ENCODE measurements around the gene PEX12.
A peak's percentile ranks its signal among the peaks of the same experiment; 100 is the strongest.
"Not testable (repeated sequence)": the region's sequence is repeated elsewhere in the genome, so short reads cannot be mapped to it uniquely, and the experiment has no call there.

PEX12 gene

GRCh38 chr17:35584061-35584460 is 5.7 kb upstream of the PEX12 start:
- no peaks in the 10 kb centered on the region; the same call in 1 of the 2 replicates for H3K4me1 ChIP-seq (ENCODE audit: control insufficient read depth, insufficient read depth, low read length)
- H3K27me3 ChIP-seq (ENCODE audit: control insufficient read depth, insufficient read depth, low read length), result no peaks in the 10 kb centered on the region
- no peaks in the 10 kb centered on the region for H3K9me3 ChIP-seq (ENCODE audit: control insufficient read depth, insufficient read depth, low read length)
- H3K4me3 ChIP-seq (ENCODE audit: low read length), result no peak overlapping the region
- no CpG with 5 or more reads among the region's 1 CpG for WGBS (ENCODE audit: insufficient coverage, insufficient read length)
- no peaks in the 10 kb centered on the region for H3K36me3 ChIP-seq (ENCODE audit: control insufficient read depth, insufficient read depth, low read length)
- no peak overlapping the region for H3K27ac ChIP-seq (ENCODE audit: low read length)
- no peak for DNase-seq (ENCODE audit: low read depth, low spot score)

GRCh38 chr17:35578929-35579432 is 610 bp upstream of the PEX12 start:
- DNase-seq (ENCODE audit: low read depth, low spot score), result no peak
- H3K27me3 ChIP-seq (ENCODE audit: control insufficient read depth, insufficient read depth, low read length), result no peaks in the 10 kb centered on the region
- H3K36me3 ChIP-seq (ENCODE audit: control insufficient read depth, insufficient read depth, low read length), result no peaks in the 10 kb centered on the region; the same call in 1 of the 2 replicates
- no peak overlapping the region for H3K27ac ChIP-seq (ENCODE audit: low read length)
- H3K9me3 ChIP-seq (ENCODE audit: control insufficient read depth, insufficient read depth, low read length), result no peaks in the 10 kb centered on the region
- no CpG with 5 or more reads among the region's 11 CpGs for WGBS (ENCODE audit: insufficient coverage, insufficient read length)
- H3K4me1 ChIP-seq (ENCODE audit: control insufficient read depth, insufficient read depth, low read length), result no peaks in the 10 kb centered on the region
- peak overlapping the region; percentile 94; the same call in 1 of the 2 replicates for H3K4me3 ChIP-seq (ENCODE audit: low read length)

DNA sequence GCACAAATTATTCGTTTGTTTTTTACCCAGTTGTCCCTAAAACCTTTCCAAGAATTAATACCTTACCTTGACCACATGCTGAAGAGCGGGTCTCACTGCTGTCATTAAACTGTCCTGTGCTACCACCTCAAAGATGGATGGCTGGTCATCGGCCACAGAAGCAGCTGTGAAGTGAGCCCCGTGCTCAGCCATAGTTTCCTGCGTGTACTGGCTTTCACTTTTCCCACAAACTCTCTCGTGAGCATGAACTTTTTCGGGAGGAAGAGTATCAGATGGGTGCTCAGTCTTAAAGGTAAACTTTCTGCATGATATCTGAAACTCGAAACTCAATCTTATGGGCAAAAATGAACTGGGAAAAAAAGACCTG is 558 bp downstream of the PEX12 start:
- no peaks in the 10 kb centered on the region for H3K27me3 ChIP-seq (ENCODE audit: control insufficient read depth, insufficient read depth, low read length)
- H3K27ac ChIP-seq (ENCODE audit: low read length), result no peak overlapping the region
- peak overlapping the region; percentile 94; the same call in 1 of the 2 replicates for H3K4me3 ChIP-seq (ENCODE audit: low read length)
- H3K36me3 ChIP-seq (ENCODE audit: control insufficient read depth, insufficient read depth, low read length), result no peaks in the 10 kb centered on the region; the same call in 1 of the 2 replicates
- no peaks in the 10 kb centered on the region for H3K4me1 ChIP-seq (ENCODE audit: control insufficient read depth, insufficient read depth, low read length)
- no peak for DNase-seq (ENCODE audit: low read depth, low spot score)
- WGBS (ENCODE audit: insufficient coverage, insufficient read length), result no CpG with 5 or more reads among the region's 8 CpGs
- no peaks in the 10 kb centered on the region for H3K9me3 ChIP-seq (ENCODE audit: control insufficient read depth, insufficient read depth, low read length)

- DNase-seq (ENCODE audit: low read depth, low spot score), result no peak
- H3K4me3 ChIP-seq (ENCODE audit: low read length), result no peak overlapping the region
- WGBS (ENCODE audit: insufficient coverage, insufficient read length), result no CpG with 5 or more reads among the region's 3 CpGs
- H3K27ac ChIP-seq (ENCODE audit: low read length), result no peak overlapping the region
- H3K36me3 ChIP-seq (ENCODE audit: control insufficient read depth, insufficient read depth, low read length), result no peaks in the 10 kb centered on the region; the same call in 1 of the 2 replicates
- H3K4me1 ChIP-seq (ENCODE audit: control insufficient read depth, insufficient read depth, low read length), result no peaks in the 10 kb centered on the region
- H3K9me3 ChIP-seq (ENCODE audit: control insufficient read depth, insufficient read depth, low read length), result no peaks in the 10 kb centered on the region
- no peaks in the 10 kb centered on the region for H3K27me3 ChIP-seq (ENCODE audit: control insufficient read depth, insufficient read depth, low read length)
Observed at GRCh38 chr17:35575759-35576158, 2.6 kb downstream of the PEX12 start.

- H3K27ac ChIP-seq (ENCODE audit: low read length), result no peak overlapping the region
- H3K4me3 ChIP-seq (ENCODE audit: low read length), result no peak overlapping the region
- no CpG with 5 or more reads among the region's 2 CpGs for WGBS (ENCODE audit: insufficient coverage, insufficient read length)
- H3K27me3 ChIP-seq (ENCODE audit: control insufficient read depth, insufficient read depth, low read length), result no peaks in the 10 kb centered on the region
- no peak for DNase-seq (ENCODE audit: low read depth, low spot score)
- H3K4me1 ChIP-seq (ENCODE audit: control insufficient read depth, insufficient read depth, low read length), result no peaks in the 10 kb centered on the region
- no peaks in the 10 kb centered on the region for H3K36me3 ChIP-seq (ENCODE audit: control insufficient read depth, insufficient read depth, low read length)
- no peaks in the 10 kb centered on the region for H3K9me3 ChIP-seq (ENCODE audit: control insufficient read depth, insufficient read depth, low read length)
Observed at GRCh38 chr17:35569405-35569804, 9.0 kb downstream of the PEX12 start.

GRCh38 chr17:35568561-35568960 is 9.8 kb downstream of the PEX12 start:
- DNase-seq (ENCODE audit: low read depth, low spot score), result no peak
- Histone ChIP-seq H3K9me3 (ENCODE audit: control insufficient read depth, insufficient read depth, low read length) (no peaks in the 10 kb centered on the region), H3K36me3 (ENCODE audit: control insufficient read depth, insufficient read depth, low read length) (no peaks in the 10 kb centered on the region), H3K27me3 (ENCODE audit: control insufficient read depth, insufficient read depth, low read length) (no peaks in the 10 kb centered on the region), H3K4me1 (ENCODE audit: control insufficient read depth, insufficient read depth, low read length) (no peaks in the 10 kb centered on the region), H3K27ac (ENCODE audit: low read length) (no peak overlapping the region), H3K4me3 (ENCODE audit: low read length) (peak overlapping the region; percentile 84; the same call in 1 of the 2 replicates)
- WGBS (ENCODE audit: insufficient coverage, insufficient read length), result 100% methylated on average over 1 of the region's 15 CpGs

- Histone ChIP-seq H3K4me1 (ENCODE audit: control insufficient read depth, insufficient read depth, low read length) (no peaks in the 10 kb centered on the region), H3K36me3 (ENCODE audit: control insufficient read depth, insufficient read depth, low read length) (no peaks in the 10 kb centered on the region), H3K4me3 (ENCODE audit: low read length) (no peak overlapping the region; the same call in 1 of the 2 replicates), H3K27me3 (ENCODE audit: control insufficient read depth, insufficient read depth, low read length) (no peaks in the 10 kb centered on the region), H3K27ac (ENCODE audit: low read length) (no peak overlapping the region), H3K9me3 (ENCODE audit: control insufficient read depth, insufficient read depth, low read length) (no peaks in the 10 kb centered on the region)
- 100% methylated on average over 1 of the region's 11 CpGs for WGBS (ENCODE audit: insufficient coverage, insufficient read length)
- no peak for DNase-seq (ENCODE audit: low read depth, low spot score)
Observed at GRCh38 chr17:35566968-35567367, 11.4 kb downstream of the PEX12 start.

DNA sequence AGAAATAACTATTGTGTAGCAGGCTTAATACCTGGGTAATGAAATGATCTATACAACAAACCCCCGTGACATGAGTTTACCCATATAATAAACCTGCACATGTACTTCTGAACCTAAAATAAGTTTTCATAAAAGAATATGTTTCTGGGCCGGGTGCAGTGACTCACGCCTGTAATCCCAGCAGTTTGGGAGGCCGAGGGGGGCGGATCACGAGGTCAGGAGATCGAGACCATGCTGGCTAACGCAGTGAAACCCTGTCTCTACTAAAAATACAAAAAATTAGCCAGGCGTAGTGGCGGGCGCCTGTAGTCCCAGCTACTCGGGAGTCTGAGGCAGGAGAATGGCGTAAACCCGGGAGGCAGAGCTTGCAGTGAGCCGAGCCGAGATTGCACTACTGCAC is 15.2 kb downstream of the PEX12 start:
- H3K27me3 ChIP-seq (ENCODE audit: control insufficient read depth, insufficient read depth, low read length); H3K27ac ChIP-seq (ENCODE audit: low read length); H3K36me3 ChIP-seq (ENCODE audit: control insufficient read depth, insufficient read depth, low read length); H3K4me1 ChIP-seq (ENCODE audit: control insufficient read depth, insufficient read depth, low read length); H3K4me3 ChIP-seq (ENCODE audit: low read length); H3K9me3 ChIP-seq (ENCODE audit: control insufficient read depth, insufficient read depth, low read length); DNase-seq (ENCODE audit: low read depth, low spot score): not testable (repeated sequence)
- no CpG with 5 or more reads among the region's 16 CpGs for WGBS (ENCODE audit: insufficient coverage, insufficient read length)

- no peaks in the 10 kb centered on the region for H3K36me3 ChIP-seq (ENCODE audit: control insufficient read depth, insufficient read depth, low read length)
- no peaks in the 10 kb centered on the region for H3K27me3 ChIP-seq (ENCODE audit: control insufficient read depth, insufficient read depth, low read length)
- no CpG with 5 or more reads among the region's 3 CpGs for WGBS (ENCODE audit: insufficient coverage, insufficient read length)
- no peaks in the 10 kb centered on the region for H3K4me1 ChIP-seq (ENCODE audit: control insufficient read depth, insufficient read depth, low read length)
- no peaks in the 10 kb centered on the region for H3K9me3 ChIP-seq (ENCODE audit: control insufficient read depth, insufficient read depth, low read length)
- H3K27ac ChIP-seq (ENCODE audit: low read length), result no peak within 1 kb of the TSS
- no peak within 1 kb of the TSS for H3K4me3 ChIP-seq (ENCODE audit: low read length)
- DNase-seq (ENCODE audit: low read depth, low spot score), result no peak
Observed at GRCh38 chr17:35560703-35561102, 17.7 kb downstream of the PEX12 start, which contains the start of gene SLFN14. Gene SLFN14 (minus strand): TSS chr17:35560819. CDS start chr17:35558062, 2,757 bp downstream.

DNA sequence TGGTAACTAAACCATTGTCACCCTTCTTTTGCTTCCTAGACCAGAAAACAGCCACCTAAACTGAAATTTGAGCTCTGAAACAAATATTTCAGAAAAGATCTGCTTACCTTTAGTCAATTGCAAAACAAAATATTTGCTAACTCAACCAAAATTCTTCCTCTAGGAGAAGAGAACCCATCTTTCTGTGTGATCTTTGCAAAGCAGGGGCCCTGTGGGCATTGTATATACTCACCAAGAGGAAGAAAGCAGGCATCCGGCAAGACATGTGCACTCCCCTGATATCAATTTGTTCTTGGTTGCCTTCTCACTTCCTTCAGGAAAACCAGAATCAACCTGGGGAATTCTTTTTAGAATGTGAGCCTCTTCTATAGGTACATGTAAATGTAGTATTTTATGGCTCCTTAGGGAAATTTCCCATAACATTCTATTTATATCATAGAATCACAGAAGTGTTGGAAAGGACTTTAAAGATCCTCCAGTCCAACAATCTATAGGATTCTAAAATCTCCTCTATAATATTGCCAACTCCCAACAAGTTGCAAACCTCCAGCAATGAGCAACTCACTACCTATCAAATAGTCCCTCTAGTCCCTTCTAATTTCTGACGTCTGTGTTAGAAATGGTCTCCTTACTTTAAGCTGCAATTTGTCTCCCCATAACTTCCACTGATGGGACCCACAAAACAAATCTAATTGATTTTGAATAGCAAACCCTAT is 18.7 kb downstream of the PEX12 start:
- DNase-seq (ENCODE audit: low read depth, low spot score), result no peak
- WGBS (ENCODE audit: insufficient coverage, insufficient read length), result no CpG with 5 or more reads among the region's 2 CpGs

DNA sequence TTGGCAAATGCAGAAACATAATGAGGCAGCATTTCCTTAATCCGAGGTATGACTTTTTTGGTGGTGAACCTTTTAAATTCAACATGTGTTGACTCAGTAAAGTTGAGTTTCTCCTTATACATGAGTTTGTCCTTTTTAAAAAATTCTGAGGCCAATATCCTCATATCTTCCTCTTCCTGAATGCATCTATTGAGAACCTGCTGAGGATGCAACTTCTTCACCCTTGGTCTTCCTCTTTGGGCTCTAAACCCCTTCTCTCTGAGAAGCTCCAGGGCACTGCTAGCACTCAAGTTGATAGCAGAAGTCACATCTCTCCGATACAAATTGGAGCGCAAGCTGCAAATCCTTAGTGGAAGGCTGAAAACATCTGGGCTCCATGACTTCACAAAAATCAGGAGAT is 21.0 kb downstream of the PEX12 start:
- Histone ChIP-seq H3K4me1 (ENCODE audit: control insufficient read depth, insufficient read depth, low read length) (no peaks in the 10 kb centered on the region), H3K27me3 (ENCODE audit: control insufficient read depth, insufficient read depth, low read length) (no peaks in the 10 kb centered on the region), H3K9me3 (ENCODE audit: control insufficient read depth, insufficient read depth, low read length) (no peaks in the 10 kb centered on the region), H3K36me3 (ENCODE audit: control insufficient read depth, insufficient read depth, low read length) (no peaks in the 10 kb centered on the region), H3K4me3 (ENCODE audit: low read length) (no peak overlapping the region), H3K27ac (ENCODE audit: low read length) (no peak overlapping the region)
- DNase-seq (ENCODE audit: low read depth, low spot score), result no peak
- no CpG with 5 or more reads among the region's 3 CpGs for WGBS (ENCODE audit: insufficient coverage, insufficient read length)

More for the DNA sequence above, 18.7 kb downstream of the PEX12 start:
- Histone ChIP-seq H3K27me3 (ENCODE audit: control insufficient read depth, insufficient read depth, low read length) (no peaks in the 10 kb centered on the region), H3K4me3 (ENCODE audit: low read length) (no peak overlapping the region), H3K9me3 (ENCODE audit: control insufficient read depth, insufficient read depth, low read length) (no peaks in the 10 kb centered on the region), H3K27ac (ENCODE audit: low read length) (no peak overlapping the region), H3K4me1 (ENCODE audit: control insufficient read depth, insufficient read depth, low read length) (no peaks in the 10 kb centered on the region), H3K36me3 (ENCODE audit: control insufficient read depth, insufficient read depth, low read length) (no peaks in the 10 kb centered on the region)

Measured in iPS DF 6.9 (cell line).